DND-41 (cell line): ENCODE measurements around the gene KCP.

ENCODE experiments used
- ATAC-seq: fragments of 200-7000 bp; cut with Tn5 transposase; 3 replicates; pipeline ENCODE4 v1.9.1; 2021; ENCODE audit warnings: low read depth; ENCODE audit not compliant: insufficient read depth
- DNase-seq: peaks from one replicate; pipeline ENCODE4 v3.0.0-alpha.2; 2020
- H2AFZ ChIP-seq: 2 replicates; pipeline ENCODE4 v1.6.0; 2012; ENCODE audit warnings: low read depth, low read length
- H3K27ac ChIP-seq: 2 replicates; pipeline ENCODE4 v1.5.1; 2012; ENCODE audit warnings: low read length, inconsistent platforms
- H3K27me3 ChIP-seq: fragments of 200-600 bp; sonication (generic); 2 replicates; pipeline ENCODE4 v1.6.0; 2012; ENCODE audit warnings: low read length, mild to moderate bottlenecking, inconsistent platforms; ENCODE audit not compliant: insufficient read depth, poor library complexity
- H3K36me3 ChIP-seq: 2 replicates; pipeline ENCODE4 v1.5.1; 2012; ENCODE audit warnings: low read length, inconsistent platforms; ENCODE audit not compliant: insufficient read depth
- H3K4me1 ChIP-seq: 2 replicates; pipeline ENCODE4 v1.5.1; 2012; ENCODE audit warnings: mild to moderate bottlenecking, low read length; ENCODE audit not compliant: insufficient read depth
- H3K4me2 ChIP-seq: 2 replicates; pipeline ENCODE4 v1.6.0; 2012; ENCODE audit warnings: mild to moderate bottlenecking, moderate library complexity, low read length, inconsistent platforms; ENCODE audit not compliant: insufficient read depth
- H3K4me3 ChIP-seq, 2 experiments: fragments of 200-600 bp in 1 of 2; shearing (Covaris generic) in 1 of 2; 2 replicates each; pipeline ENCODE4 v1.5.1; 2012 to 2016; ENCODE audit warnings: inconsistent platforms in 2 of 2, low read length in 2 of 2, mild to moderate bottlenecking in 2 of 2, low read depth in 1 of 2, moderate library complexity in 1 of 2
- H3K79me2 ChIP-seq: 2 replicates; pipeline ENCODE4 v1.6.0; 2012; ENCODE audit warnings: low read length, inconsistent platforms; ENCODE audit not compliant: insufficient read depth
- H3K9ac ChIP-seq: 2 replicates; pipeline ENCODE4 v1.6.0; 2012; ENCODE audit warnings: low read depth, mild to moderate bottlenecking, inconsistent platforms, low read length, moderate library complexity
- H3K9me3 ChIP-seq: 2 replicates; pipeline ENCODE4 v1.5.1; 2012; ENCODE audit warnings: low read length, moderate library complexity, mild to moderate bottlenecking, inconsistent platforms; ENCODE audit not compliant: insufficient read depth, severe bottlenecking
- H4K20me1 ChIP-seq: 2 replicates; pipeline ENCODE4 v1.6.0; 2012; ENCODE audit warnings: low read length; ENCODE audit not compliant: insufficient read depth
- EZH2 ChIP-seq: IDR thresholded peaks from 3 replicates; pipeline ENCODE4 v1.6.1; 2012; ENCODE audit warnings: borderline replicate concordance, low read depth, mild to moderate bottlenecking, moderate library complexity, low read length, inconsistent platforms; ENCODE audit not compliant: severe bottlenecking
- TF ChIP-seq, protein P1 (sequence below): IDR thresholded peaks from 2 replicates; pipeline ENCODE4 v1.5.1; 2012; ENCODE audit warnings: borderline replicate concordance, low read length, moderate library complexity, mild to moderate bottlenecking; ENCODE audit not compliant: poor library complexity, severe bottlenecking; ENCODE audit errors: extremely low read depth

KCP gene

GRCh38 chr7:128855559-128855958 is 55.0 kb downstream of the KCP start:
- TF ChIP-seq, protein P1, sequence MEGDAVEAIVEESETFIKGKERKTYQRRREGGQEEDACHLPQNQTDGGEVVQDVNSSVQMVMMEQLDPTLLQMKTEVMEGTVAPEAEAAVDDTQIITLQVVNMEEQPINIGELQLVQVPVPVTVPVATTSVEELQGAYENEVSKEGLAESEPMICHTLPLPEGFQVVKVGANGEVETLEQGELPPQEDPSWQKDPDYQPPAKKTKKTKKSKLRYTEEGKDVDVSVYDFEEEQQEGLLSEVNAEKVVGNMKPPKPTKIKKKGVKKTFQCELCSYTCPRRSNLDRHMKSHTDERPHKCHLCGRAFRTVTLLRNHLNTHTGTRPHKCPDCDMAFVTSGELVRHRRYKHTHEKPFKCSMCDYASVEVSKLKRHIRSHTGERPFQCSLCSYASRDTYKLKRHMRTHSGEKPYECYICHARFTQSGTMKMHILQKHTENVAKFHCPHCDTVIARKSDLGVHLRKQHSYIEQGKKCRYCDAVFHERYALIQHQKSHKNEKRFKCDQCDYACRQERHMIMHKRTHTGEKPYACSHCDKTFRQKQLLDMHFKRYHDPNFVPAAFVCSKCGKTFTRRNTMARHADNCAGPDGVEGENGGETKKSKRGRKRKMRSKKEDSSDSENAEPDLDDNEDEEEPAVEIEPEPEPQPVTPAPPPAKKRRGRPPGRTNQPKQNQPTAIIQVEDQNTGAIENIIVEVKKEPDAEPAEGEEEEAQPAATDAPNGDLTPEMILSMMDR: no peak
- TF ChIP-seq EZH2: no peak
- ATAC-seq (no peak), DNase-seq (no peak)
- H3K27me3 ChIP-seq: no peaks in the 10 kb centered on the region
- H3K27ac ChIP-seq: no peak overlapping the region
- no peak overlapping the region for H3K4me2 ChIP-seq
- H4K20me1 ChIP-seq: no peaks in the 10 kb centered on the region
- H3K36me3 ChIP-seq: no peaks in the 10 kb centered on the region
- no peak overlapping the region for H3K4me3 ChIP-seq
- H3K9ac ChIP-seq: no peak overlapping the region
- no peak overlapping the region for H2AFZ ChIP-seq
- H3K79me2 ChIP-seq: no peaks in the 10 kb centered on the region
- H3K9me3 ChIP-seq: no peaks in the 10 kb centered on the region
- no peaks in the 10 kb centered on the region for H3K4me1 ChIP-seq

DNA sequence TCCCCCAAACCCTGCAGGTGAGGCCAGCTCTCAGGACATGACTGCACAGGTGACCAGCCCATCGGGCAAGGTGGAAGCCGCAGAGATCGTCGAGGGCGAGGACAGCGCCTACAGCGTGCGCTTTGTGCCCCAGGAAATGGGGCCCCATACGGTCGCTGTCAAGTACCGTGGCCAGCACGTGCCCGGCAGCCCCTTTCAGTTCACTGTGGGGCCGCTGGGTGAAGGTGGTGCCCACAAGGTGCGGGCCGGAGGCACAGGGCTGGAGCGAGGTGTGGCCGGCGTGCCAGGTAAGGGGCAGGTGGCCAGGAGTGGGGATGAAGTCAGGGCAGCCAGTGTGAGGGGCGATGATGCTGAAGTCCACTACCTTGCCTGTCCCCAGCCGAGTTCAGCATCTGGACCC is 56.1 kb downstream of the KCP start:
- TF ChIP-seq, protein P1: no peak
- TF ChIP-seq EZH2: no peak
- Histone ChIP-seq H3K79me2 (no peaks in the 10 kb centered on the region), H3K36me3 (no peaks in the 10 kb centered on the region), H2AFZ (no peak overlapping the region), H4K20me1 (no peaks in the 10 kb centered on the region), H3K27me3 (no peaks in the 10 kb centered on the region), H3K9me3 (no peaks in the 10 kb centered on the region), H3K27ac (no peak overlapping the region), H3K4me3 (no peak overlapping the region), H3K9ac (no peak overlapping the region), H3K4me1 (no peaks in the 10 kb centered on the region), H3K4me2 (no peak overlapping the region)
- ATAC-seq: no peak
- DNase-seq: no peak

DNA sequence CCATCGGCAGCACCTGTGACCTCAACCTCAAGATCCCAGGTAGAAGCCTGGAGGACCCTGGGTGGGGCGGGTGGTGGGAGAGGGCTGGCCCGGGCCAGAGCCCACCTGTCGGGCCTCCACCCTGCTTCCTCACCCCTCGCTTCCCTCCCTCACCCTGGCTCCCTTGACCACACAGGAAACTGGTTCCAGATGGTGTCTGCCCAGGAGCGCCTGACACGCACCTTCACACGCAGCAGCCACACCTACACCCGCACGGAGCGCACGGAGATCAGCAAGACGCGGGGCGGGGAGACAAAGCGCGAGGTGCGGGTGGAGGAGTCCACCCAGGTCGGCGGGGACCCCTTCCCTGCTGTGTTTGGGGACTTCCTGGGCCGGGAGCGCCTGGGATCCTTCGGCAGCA is 56.7 kb downstream of the KCP start:
- Histone ChIP-seq H2AFZ (no peak overlapping the region), H3K4me3 (no peak overlapping the region), H3K4me2 (no peak overlapping the region), H3K4me1 (no peaks in the 10 kb centered on the region), H3K27me3 (no peaks in the 10 kb centered on the region), H3K79me2 (no peaks in the 10 kb centered on the region), H4K20me1 (no peaks in the 10 kb centered on the region), H3K27ac (no peak overlapping the region), H3K36me3 (no peaks in the 10 kb centered on the region), H3K9ac (no peak overlapping the region), H3K9me3 (no peaks in the 10 kb centered on the region)
- TF ChIP-seq, protein P1: no peak
- TF ChIP-seq EZH2: no peak
- ATAC-seq (no peak), DNase-seq (no peak)
